Bone marrow (tissue), 2 donors: ENCODE measurements around the gene CATSPER1.

Experiments used
- DNase-seq, 2 donors: peaks; one replicate each; lab custom pipeline; 2025; lab: John Stamatoyannopoulos, UW

The CATSPER1 gene

GRCh38 chr11:65968600-65969482 is 57.4 kb downstream of the CATSPER1 start:
- no peak for DNase-seq

DNA sequence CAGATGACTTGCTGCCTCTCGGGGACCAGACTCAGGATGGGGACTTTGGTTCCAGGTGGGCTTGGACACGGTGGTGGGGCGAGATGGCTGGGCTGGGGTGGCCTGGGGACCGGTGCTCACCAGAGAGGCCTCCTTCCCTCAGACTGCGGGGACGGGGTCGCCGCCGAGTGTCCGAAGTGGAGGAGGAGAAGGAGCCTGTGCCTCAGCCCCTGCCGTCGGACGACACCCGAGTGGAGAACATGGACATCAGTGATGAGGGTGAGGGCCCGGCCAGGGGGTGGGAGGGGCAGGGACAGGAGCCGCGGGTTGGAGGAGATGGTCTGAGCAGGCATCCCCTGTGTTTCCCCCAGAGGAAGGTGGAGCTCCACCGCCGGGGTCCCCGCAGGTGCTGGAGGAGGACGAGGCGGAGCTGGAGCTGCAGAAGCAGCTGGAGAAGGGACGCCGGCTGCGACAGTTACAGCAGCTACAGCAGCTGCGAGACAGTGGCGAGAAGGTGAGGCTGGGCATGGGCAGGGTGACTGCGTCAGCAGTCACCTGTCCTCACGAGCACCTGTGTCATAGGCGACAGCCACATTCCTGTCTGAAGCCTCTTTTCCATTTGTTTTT is 58.8 kb downstream of the CATSPER1 start:
- DNase-seq = no peak
